H9 (cell line): Measurements from ENCODE around the gene IQSEC1. TPM values are rescaled to one million over a fixed set of nuclear protein-coding genes. Genes with fewer than 3 reads are reported as not detected.

Experiments
- DNase-seq: peaks from one replicate; pipeline ENCODE4 v3.0.0-alpha.2; 2017
- H2AFZ ChIP-seq: one replicate; pipeline ENCODE4 v1.6.1; 2013; ENCODE audit warnings: mild to moderate bottlenecking, low read length, control low read depth, moderate library complexity
- H2AK5ac ChIP-seq: 2 replicates; pipeline ENCODE4 v1.6.1; 2013; ENCODE audit warnings: low read length, control low read depth, mixed read lengths; ENCODE audit not compliant: insufficient read length
- H2BK120ac ChIP-seq: one replicate; pipeline ENCODE4 v1.6.1; 2013; ENCODE audit warnings: low read depth, mild to moderate bottlenecking, low read length, control low read depth, inconsistent platforms; ENCODE audit not compliant: poor library complexity, severe bottlenecking
- H2BK12ac ChIP-seq: 2 replicates; pipeline ENCODE4 v1.6.1; 2013; ENCODE audit warnings: low read length, control low read depth, mixed read lengths, low read depth; ENCODE audit not compliant: insufficient read length
- H2BK15ac ChIP-seq: 2 replicates; pipeline ENCODE4 v1.6.1; 2013; ENCODE audit warnings: low read depth, low read length, control low read depth
- H2BK20ac ChIP-seq: one replicate; pipeline ENCODE4 v1.6.1; 2013; ENCODE audit warnings: low read depth, mild to moderate bottlenecking, low read length, control low read depth, inconsistent platforms; ENCODE audit not compliant: poor library complexity, severe bottlenecking
- H2BK5ac ChIP-seq: 2 replicates; pipeline ENCODE4 v1.6.1; 2013; ENCODE audit warnings: low read length, control low read depth, mixed read lengths; ENCODE audit not compliant: insufficient read length
- H3K14ac ChIP-seq: 2 replicates; pipeline ENCODE4 v1.6.1; 2013; ENCODE audit warnings: low read length, control low read depth; ENCODE audit not compliant: insufficient read depth
- H3K18ac ChIP-seq: 2 replicates; pipeline ENCODE4 v1.6.1; 2013; ENCODE audit warnings: low read depth, mild to moderate bottlenecking, mixed read lengths, low read length, control low read depth; ENCODE audit not compliant: insufficient read length
- H3K23ac ChIP-seq: 2 replicates; pipeline ENCODE4 v1.6.1; 2013; ENCODE audit warnings: low read length, control low read depth, mixed read lengths, low read depth; ENCODE audit not compliant: insufficient read length
- H3K23me2 ChIP-seq: 2 replicates; pipeline ENCODE4 v1.6.1; 2013; ENCODE audit warnings: low read depth, mild to moderate bottlenecking, mixed read lengths, low read length, control low read depth; ENCODE audit not compliant: insufficient read length, poor library complexity, severe bottlenecking
- H3K27ac ChIP-seq: 2 replicates; pipeline ENCODE4 v1.5.1; 2013; ENCODE audit warnings: low read length, control low read depth, mixed read lengths, low read depth; ENCODE audit not compliant: insufficient read length
- H3K27me3 ChIP-seq: 2 replicates; pipeline ENCODE4 v1.6.1; 2013; ENCODE audit warnings: low read length, control low read depth, inconsistent platforms; ENCODE audit not compliant: insufficient read depth
- H3K4ac ChIP-seq: 2 replicates; pipeline ENCODE4 v1.6.1; 2013; ENCODE audit warnings: low read depth, mild to moderate bottlenecking, control low read depth, inconsistent platforms, low read length, moderate library complexity
- H3K4me1 ChIP-seq: 2 replicates; pipeline ENCODE4 v1.6.1; 2013; ENCODE audit warnings: low read length, control low read depth, inconsistent platforms; ENCODE audit not compliant: insufficient read depth
- H3K4me2 ChIP-seq: 2 replicates; pipeline ENCODE4 v1.6.1; 2013; ENCODE audit warnings: low read length, control low read depth, mixed read lengths; ENCODE audit not compliant: insufficient read length, insufficient read depth
- H3K56ac ChIP-seq: 2 replicates; pipeline ENCODE4 v1.6.1; 2013; ENCODE audit warnings: low read depth, mild to moderate bottlenecking, mixed read lengths, low read length, control low read depth; ENCODE audit not compliant: insufficient read length
- H3K79me1 ChIP-seq: 2 replicates; pipeline ENCODE4 v1.6.1; 2013; ENCODE audit warnings: low read depth, mild to moderate bottlenecking, moderate library complexity, low read length, control low read depth, inconsistent platforms; ENCODE audit not compliant: insufficient read depth, poor library complexity, severe bottlenecking
- H3K79me2 ChIP-seq: 2 replicates; pipeline ENCODE4 v1.6.1; 2013; ENCODE audit warnings: low read length, control low read depth, inconsistent platforms; ENCODE audit not compliant: insufficient read depth
- H3K9ac ChIP-seq: 2 replicates; pipeline ENCODE4 v1.6.1; 2013; ENCODE audit warnings: low read length, control low read depth, mixed read lengths; ENCODE audit not compliant: insufficient read length; ENCODE audit errors: extremely low read depth
- H3K9me3 ChIP-seq: one replicate; pipeline ENCODE4 v1.6.1; 2013; ENCODE audit warnings: low read depth, low read length, inconsistent platforms; ENCODE audit not compliant: control insufficient read depth
- H3T11ph ChIP-seq: one replicate; pipeline ENCODE4 v1.6.1; 2013; ENCODE audit warnings: mild to moderate bottlenecking, low read length, control low read depth, inconsistent platforms
- H4K20me1 ChIP-seq: one replicate; pipeline ENCODE4 v1.6.1; 2013; ENCODE audit not compliant: control insufficient read depth, insufficient read length, insufficient read depth
- H4K5ac ChIP-seq: 2 replicates; pipeline ENCODE4 v1.6.1; 2013; ENCODE audit warnings: low read depth, mild to moderate bottlenecking, mixed read lengths, low read length, control low read depth; ENCODE audit not compliant: insufficient read length
- H4K8ac ChIP-seq: replicated peaks from 2 replicates; pipeline ENCODE4 v1.6.1; 2013; ENCODE audit warnings: low read length, control low read depth, mixed read lengths, low read depth; ENCODE audit not compliant: insufficient read length
- H4K91ac ChIP-seq: 2 replicates; pipeline ENCODE4 v1.6.1; 2013; ENCODE audit warnings: low read depth, mild to moderate bottlenecking, moderate library complexity, mixed read lengths, low read length, control low read depth; ENCODE audit not compliant: insufficient read length
- H3K27ac Mint-ChIP-seq, 3 experiments: 2 replicates in 2 of 3; 3 replicates in 1 of 3; pipeline ENCODE4 v1.8.0; 2020 to 2021; ENCODE audit warnings: mixed read lengths in 3 of 3, mild to moderate bottlenecking in 1 of 3, moderate library complexity in 1 of 3
- H3K27me3 Mint-ChIP-seq: 2 replicates; pipeline ENCODE4 v1.8.0; 2021; ENCODE audit warnings: low read depth, mild to moderate bottlenecking, moderate library complexity, mixed read lengths
- H3K36me3 Mint-ChIP-seq, 3 experiments: 2 replicates in 2 of 3; 3 replicates in 1 of 3; pipeline ENCODE4 v1.8.0; 2020 to 2021; ENCODE audit warnings: low read depth in 3 of 3, mixed read lengths in 3 of 3; ENCODE audit not compliant: insufficient read depth in 1 of 3
- H3K4me1 Mint-ChIP-seq, 2 experiments: 2 replicates each; pipeline ENCODE4 v1.8.0; 2020; ENCODE audit warnings: mixed read lengths in 2 of 2
- H3K4me3 Mint-ChIP-seq, 2 experiments: 2 replicates in 1 of 2; 3 replicates in 1 of 2; pipeline ENCODE4 v1.8.0; 2020 to 2021; ENCODE audit warnings: mild to moderate bottlenecking in 2 of 2, mixed read lengths in 2 of 2, moderate library complexity in 1 of 2
- H3K9me3 Mint-ChIP-seq, 2 experiments: 2 replicates in 1 of 2; 3 replicates in 1 of 2; pipeline ENCODE4 v1.8.0; 2020; ENCODE audit warnings: mild to moderate bottlenecking in 2 of 2, mixed read lengths in 2 of 2, moderate library complexity in 1 of 2
- WGBS: extraction: QIAGEN DNeasy Blood & Tissue Kit; methylation state at CpG from one replicate; pipeline ENCODE4 v1.1.7; 2013; ENCODE audit warnings: missing lambda C conversion rate, low lambda C conversion rate, mixed read lengths; ENCODE audit not compliant: insufficient read length; ENCODE audit errors: extremely low coverage; 5-methylcytosine and 5-hydroxymethylcytosine counted together
- total RNA-seq: library from RNA; stranded (reverse); gene quantifications from 2 replicates; pipeline ENCODE4 v1.2.1, GENCODE V29; 2021
- TF ChIP-seq, protein P1 (sequence below): fragments of 200-600 bp; sonication (generic); conservative IDR thresholded peaks from 3 replicates; pipeline ENCODE4 v1.8.0; 2021; ENCODE audit warnings: antibody characterized with exemption, mild to moderate bottlenecking

IQSEC1 gene
- total RNA-seq, 1 experiment from 2014 or later: 19.1 TPM

DNA sequence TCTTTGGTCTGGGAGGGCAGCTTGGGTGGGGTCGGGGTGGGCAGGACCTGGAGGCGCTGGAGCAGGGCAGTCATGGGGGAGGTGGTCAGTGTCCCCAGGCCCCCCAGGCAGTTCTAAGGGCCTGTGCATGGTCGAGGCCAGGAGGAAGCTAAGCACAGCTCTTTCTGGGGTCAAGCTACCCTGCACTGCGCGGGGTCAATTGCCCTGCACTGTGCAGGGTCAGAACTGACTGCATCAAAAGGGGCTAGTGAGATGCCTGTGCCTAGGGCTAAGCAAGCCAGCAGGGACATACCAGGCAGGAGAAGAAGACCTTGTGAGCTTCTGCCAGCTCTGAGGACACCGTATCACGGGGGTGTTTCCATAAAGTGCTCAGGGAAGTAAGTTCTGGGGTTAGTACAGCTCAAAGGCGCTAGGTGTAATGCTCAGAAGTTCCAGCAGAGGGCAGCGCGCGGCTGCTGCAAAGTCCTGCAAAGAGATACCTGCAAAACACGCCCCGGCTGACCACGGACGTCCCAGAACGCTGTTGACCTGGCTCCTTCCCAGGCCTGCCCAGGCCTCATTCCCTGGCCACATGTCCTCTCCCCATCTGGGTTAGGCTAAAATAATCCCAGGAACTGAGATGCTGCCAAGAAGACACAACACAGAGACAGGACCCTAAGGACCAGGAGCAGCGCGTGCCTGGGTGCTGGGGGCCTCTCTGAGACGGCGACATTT, 18.8 kb upstream of the IQSEC1 start:
- no peaks in the 10 kb centered on the region for H3K79me2 ChIP-seq
- no peak overlapping the region for H2AK5ac ChIP-seq
- H3K9ac ChIP-seq: no peak overlapping the region
- H3K4ac ChIP-seq: no peak overlapping the region
- no peak overlapping the region for H2BK5ac ChIP-seq
- H4K8ac ChIP-seq: no peak overlapping the region
- Mint-ChIP-seq H3K27ac (peak overlapping the region in 1 of 3 experiments; percentile 57; a peak in 1 of 7 replicates), H3K4me1 (peaks cover 12 to 28% of the 10 kb centered on the region in 2 experiments), H3K4me3 (no peak overlapping the region), H3K27me3 (peaks cover 3% of the 10 kb centered on the region; the same call in 1 of the 2 replicates), H3K36me3 (no peaks in the 10 kb centered on the region), H3K9me3 (no peaks in the 10 kb centered on the region)
- WGBS: no CpG with 5 or more reads among the region's 20 CpGs
- no peak overlapping the region for H4K91ac ChIP-seq
- no peak overlapping the region for H4K5ac ChIP-seq
- H3K23ac ChIP-seq: no peak overlapping the region
- H2BK12ac ChIP-seq: no peak overlapping the region
- no peak overlapping the region for H3T11ph ChIP-seq
- H3K18ac ChIP-seq: no peak overlapping the region
- TF ChIP-seq, protein P1, sequence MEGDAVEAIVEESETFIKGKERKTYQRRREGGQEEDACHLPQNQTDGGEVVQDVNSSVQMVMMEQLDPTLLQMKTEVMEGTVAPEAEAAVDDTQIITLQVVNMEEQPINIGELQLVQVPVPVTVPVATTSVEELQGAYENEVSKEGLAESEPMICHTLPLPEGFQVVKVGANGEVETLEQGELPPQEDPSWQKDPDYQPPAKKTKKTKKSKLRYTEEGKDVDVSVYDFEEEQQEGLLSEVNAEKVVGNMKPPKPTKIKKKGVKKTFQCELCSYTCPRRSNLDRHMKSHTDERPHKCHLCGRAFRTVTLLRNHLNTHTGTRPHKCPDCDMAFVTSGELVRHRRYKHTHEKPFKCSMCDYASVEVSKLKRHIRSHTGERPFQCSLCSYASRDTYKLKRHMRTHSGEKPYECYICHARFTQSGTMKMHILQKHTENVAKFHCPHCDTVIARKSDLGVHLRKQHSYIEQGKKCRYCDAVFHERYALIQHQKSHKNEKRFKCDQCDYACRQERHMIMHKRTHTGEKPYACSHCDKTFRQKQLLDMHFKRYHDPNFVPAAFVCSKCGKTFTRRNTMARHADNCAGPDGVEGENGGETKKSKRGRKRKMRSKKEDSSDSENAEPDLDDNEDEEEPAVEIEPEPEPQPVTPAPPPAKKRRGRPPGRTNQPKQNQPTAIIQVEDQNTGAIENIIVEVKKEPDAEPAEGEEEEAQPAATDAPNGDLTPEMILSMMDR: peak; percentile 96
- H2AFZ ChIP-seq: no peak overlapping the region
- H3K27me3 ChIP-seq: no peaks in the 10 kb centered on the region
- no peaks in the 10 kb centered on the region for H3K79me1 ChIP-seq
- H3K23me2 ChIP-seq: no peaks in the 10 kb centered on the region
- H2BK15ac ChIP-seq: no peak overlapping the region
- H3K9me3 ChIP-seq: no peaks in the 10 kb centered on the region
- no peak overlapping the region for H3K4me2 ChIP-seq
- H2BK20ac ChIP-seq: no peak overlapping the region
- H2BK120ac ChIP-seq: no peak overlapping the region
- H3K4me1 ChIP-seq: no peaks in the 10 kb centered on the region
- peak; percentile 89 for DNase-seq
- no peak overlapping the region for H3K56ac ChIP-seq
- no peaks in the 10 kb centered on the region for H4K20me1 ChIP-seq
- no peak overlapping the region for H3K14ac ChIP-seq
- H3K27ac ChIP-seq: no peak overlapping the region
